H1 (cell line): ENCODE results near the gene SORBS1. TPM values are rescaled to one million over a fixed set of nuclear protein-coding genes. Genes with fewer than 3 reads are reported as not detected.

Source experiments
- BRCA1 ChIP-seq: IDR thresholded peaks from 2 replicates; pipeline ENCODE4 v1.6.1; 2012; ENCODE audit warnings: low read depth, low read length, improper control_type of control experiment
- CHD1 ChIP-seq: IDR thresholded peaks from 2 replicates; pipeline ENCODE4 v1.6.1; 2012; ENCODE audit warnings: low read depth, low read length, improper control_type of control experiment
- EZH2 ChIP-seq: fragments of 200-600 bp; sonication (generic); IDR thresholded peaks from 2 replicates; pipeline ENCODE4 v1.7.1; 2012; ENCODE audit warnings: low read depth, mild to moderate bottlenecking, moderate library complexity, low read length, inconsistent platforms; ENCODE audit not compliant: severe bottlenecking
- JUN ChIP-seq: IDR thresholded peaks from 2 replicates; pipeline ENCODE4 v1.6.1; 2011; ENCODE audit warnings: low read depth, mild to moderate bottlenecking, improper control_type of control experiment, low read length
- KDM5A ChIP-seq: fragments of 200-600 bp; IDR thresholded peaks from 2 replicates; pipeline ENCODE4 v1.7.1; 2012; ENCODE audit warnings: mild to moderate bottlenecking, low read length, inconsistent platforms, mixed read lengths
- MAFK ChIP-seq: IDR thresholded peaks from 2 replicates; pipeline ENCODE4 v1.6.1; 2012; ENCODE audit warnings: low read depth, mild to moderate bottlenecking, improper control_type of control experiment, low read length
- RNF2 ChIP-seq: fragments of 200-900, 300-1000 bp; sonication (generic); IDR thresholded peaks from 2 replicates; pipeline ENCODE4 v1.7.1; 2016; ENCODE audit warnings: borderline replicate concordance, low read depth, mild to moderate bottlenecking, antibody characterized with exemption, low read length; ENCODE audit not compliant: poor library complexity, severe bottlenecking; ENCODE audit errors: missing control alignments
- SIRT6 ChIP-seq: IDR thresholded peaks from one replicate; pipeline ENCODE4 v1.7.1; 2012; ENCODE audit warnings: low read length, inconsistent platforms
- TCF12 ChIP-seq: IDR thresholded peaks from 2 replicates; pipeline ENCODE4 v1.6.1; 2011; ENCODE audit warnings: low read depth, mild to moderate bottlenecking, low read length
- polyA plus RNA-seq, 7 experiments: library from polyadenylated mRNA; depleted of rRNA in 3 of 7; stranded (reverse) in 5 of 7; unstranded in 2 of 7; fragments of >200 nt in 5 of 7; fragments of 200-250 nt in 2 of 7; gene quantifications; 1 replicate in 5 of 7; 2 replicates in 1 of 7; 4 replicates in 1 of 7; pipeline versions ENCODE4 v1.2.1 to v1.2.3, GENCODE V29; 2011 to 2013; ENCODE audit warnings: missing spikeins in 2 of 7, mixed read lengths in 2 of 7
- total RNA-seq: library from RNA; stranded (reverse); fragmentation: NEBNext Ultra II Directional; extraction: Animal tissue kit (Norgen Biotek cat#: 25700); gene quantifications from 2 replicates; pipeline ENCODE4 v1.2.1, GENCODE V29; 2021

The SORBS1 gene
- total and polyA plus RNA-seq, 2 of the 8 experiments (the other 6 are each of a cell fraction or from before 2014, with no cell fraction given): 16.0 to 35.0 TPM

DNA sequence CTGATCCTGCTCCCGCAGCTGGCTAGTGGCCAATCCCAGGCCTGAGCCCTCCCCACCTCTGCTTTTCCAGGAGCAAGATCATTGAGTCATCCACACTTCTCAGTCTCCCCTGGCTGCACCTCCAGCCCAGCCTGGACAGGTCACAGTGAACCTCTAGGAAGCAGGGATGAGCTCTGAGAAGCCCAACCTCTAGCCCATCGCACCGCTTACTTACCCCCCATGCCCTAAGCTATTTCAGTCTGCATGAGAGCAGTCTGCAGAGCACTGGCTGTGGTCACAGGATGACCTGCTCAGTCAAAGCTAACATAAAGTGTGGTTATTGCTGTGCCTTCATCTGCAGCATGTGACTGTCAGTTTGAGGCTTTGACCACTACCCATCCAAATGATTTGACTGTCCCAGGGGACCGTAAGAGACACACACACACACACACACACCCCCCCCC is 129.2 kb downstream of the SORBS1 start (continued):
- TF ChIP-seq RNF2 (no peak), TCF12 (no peak), MAFK (no peak), KDM5A (no peak), BRCA1 (no peak), SIRT6 (no peak), JUN (no peak), EZH2 (no peak), CHD1 (no peak)
- TF ChIP-seq, all 59 proteins: peak for 0
